DMS79 treated with DMSO at 0.1 percent for 48 hours (cell line): ENCODE data around the gene AQP2.
A peak's percentile ranks its signal among the peaks of the same experiment; 100 is the strongest.

ENCODE experiments used
- DNase-seq: peaks from one replicate; lab custom pipeline; 2025; lab: John Stamatoyannopoulos, UW

AQP2 gene

DNA sequence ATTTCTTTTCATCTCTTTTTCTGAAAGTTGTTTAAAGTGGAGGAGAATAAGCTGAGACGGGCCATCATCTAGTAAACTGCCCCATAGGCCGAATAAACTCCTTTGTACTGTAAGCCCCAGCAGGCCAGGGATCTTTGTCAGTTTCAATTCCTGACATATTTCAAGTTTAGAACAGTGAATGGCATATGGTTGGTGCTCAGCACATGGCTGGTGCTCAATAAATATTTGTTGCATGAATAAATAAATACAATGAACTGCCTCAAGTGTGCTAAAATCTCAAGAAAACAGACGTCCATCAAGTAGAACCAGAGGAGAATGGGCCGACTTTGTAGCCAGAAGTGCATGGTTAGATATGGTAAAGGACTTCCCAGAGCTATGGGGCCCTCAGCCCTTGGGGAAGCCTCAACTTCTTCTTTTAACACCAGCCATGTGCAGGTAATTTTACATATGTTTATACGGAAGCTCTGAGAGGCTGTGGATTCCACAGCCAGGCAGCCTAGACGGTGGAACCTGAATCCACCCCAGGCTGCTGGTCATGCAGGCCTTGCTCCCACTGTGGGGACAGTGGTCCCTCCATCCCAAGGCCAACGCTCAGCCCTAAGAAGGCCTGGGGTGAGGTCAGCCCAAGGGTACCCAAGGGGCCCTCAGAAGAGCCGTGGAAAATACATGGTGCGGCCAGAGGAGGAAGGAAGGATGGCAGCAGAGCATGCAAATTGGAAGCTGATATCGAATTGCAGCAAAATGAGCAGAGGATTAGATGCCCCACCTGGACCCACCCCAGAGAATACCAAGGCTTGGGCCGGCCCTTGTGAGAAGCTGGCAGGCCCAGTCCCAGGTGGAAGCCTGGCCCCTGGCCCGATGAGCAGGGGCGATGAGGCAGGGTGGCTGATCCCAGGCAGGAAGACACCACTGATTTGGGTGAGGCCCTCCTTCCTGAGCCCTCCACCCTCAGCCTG, 8.7 kb upstream of the AQP2 start:
- DNase-seq, result no peak

DNA sequence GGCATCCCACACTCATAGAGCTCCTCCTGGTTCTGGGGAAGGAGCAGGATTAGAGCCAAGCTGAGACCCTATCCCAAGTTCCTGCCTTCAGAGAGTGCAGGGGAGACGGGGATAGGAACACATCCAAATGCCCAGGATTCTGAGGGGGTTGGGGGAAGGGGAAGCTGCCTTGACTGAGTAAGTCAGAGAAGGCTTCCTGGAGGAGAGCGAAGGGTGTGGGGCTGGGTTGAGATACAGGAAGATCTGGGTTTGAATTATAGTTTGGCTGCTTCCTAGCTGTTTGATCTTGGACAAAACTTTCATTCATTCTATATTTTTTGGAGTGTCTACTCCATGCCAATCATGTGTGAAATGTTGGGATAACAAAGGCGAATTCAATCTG, 8.0 kb upstream of the AQP2 start:
- no peak for DNase-seq

GRCh38 chr12:49942921-49943624, 7.5 kb upstream of the AQP2 start:
- no peak for DNase-seq

GRCh38 chr12:49943625-49943960, 6.9 kb upstream of the AQP2 start:
- DNase-seq, result no peak

GRCh38 chr12:49944046-49944445, 6.5 kb upstream of the AQP2 start:
- no peak for DNase-seq

- no peak for DNase-seq
Measured at GRCh38 chr12:49944718-49945117, 5.8 kb upstream of the AQP2 start.

DNA sequence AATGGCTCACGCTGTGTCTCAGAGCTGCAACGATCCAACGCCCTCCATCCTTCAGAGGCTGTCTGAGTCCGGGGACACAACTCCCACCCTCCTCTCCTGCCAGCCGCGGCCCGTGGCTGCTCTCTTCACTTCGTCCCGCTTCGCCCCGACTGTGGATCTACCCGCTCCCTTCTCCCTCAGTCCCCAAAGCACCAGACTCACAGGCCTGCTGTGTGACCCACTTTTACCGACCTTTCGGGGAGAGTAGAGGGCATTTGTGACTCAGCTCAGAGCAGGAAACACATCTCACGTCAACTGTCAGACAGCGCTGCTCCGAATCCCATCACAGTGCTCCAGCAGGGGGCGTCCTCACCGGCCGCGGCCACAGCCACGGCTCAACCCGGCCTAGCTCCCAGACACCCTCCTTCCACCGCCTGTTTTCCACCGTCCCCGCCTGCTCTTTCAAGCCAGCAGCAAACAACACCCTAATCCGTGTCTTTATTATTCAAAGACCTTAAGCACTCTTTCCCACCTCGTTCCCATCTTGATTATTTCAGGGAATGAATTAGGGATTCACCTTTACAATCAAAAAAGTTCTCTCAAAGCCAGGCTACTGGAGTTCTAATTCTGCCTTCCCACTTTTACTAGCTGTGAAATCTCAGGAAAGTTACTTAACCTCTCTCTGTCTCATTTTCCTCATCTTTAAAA, 5.0 kb upstream of the AQP2 start:
- peak; percentile 36 for DNase-seq

- peak; percentile 56 for DNase-seq
Measured at GRCh38 chr12:49946086-49946485, 4.5 kb upstream of the AQP2 start.

DNA sequence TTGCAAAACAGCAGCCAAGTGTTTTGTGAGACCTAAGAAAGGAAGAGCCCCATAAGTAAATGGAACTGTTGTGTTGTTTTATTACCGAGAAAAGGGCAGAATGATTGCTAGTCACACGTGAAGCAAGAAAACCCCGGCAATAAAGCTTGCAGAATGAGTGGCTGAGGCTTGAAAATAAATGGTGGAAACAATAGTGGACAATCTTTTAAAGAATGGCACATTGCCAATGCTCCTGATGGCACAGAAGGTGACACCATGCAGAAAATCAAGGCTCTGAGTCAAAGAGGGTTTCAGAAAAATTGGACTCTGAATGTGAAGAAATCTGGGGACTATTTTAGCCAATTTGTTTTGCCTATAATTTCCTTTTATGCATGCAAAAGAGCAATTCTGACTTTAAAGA, 4.0 kb upstream of the AQP2 start:
- peak; percentile 54 for DNase-seq

DNA sequence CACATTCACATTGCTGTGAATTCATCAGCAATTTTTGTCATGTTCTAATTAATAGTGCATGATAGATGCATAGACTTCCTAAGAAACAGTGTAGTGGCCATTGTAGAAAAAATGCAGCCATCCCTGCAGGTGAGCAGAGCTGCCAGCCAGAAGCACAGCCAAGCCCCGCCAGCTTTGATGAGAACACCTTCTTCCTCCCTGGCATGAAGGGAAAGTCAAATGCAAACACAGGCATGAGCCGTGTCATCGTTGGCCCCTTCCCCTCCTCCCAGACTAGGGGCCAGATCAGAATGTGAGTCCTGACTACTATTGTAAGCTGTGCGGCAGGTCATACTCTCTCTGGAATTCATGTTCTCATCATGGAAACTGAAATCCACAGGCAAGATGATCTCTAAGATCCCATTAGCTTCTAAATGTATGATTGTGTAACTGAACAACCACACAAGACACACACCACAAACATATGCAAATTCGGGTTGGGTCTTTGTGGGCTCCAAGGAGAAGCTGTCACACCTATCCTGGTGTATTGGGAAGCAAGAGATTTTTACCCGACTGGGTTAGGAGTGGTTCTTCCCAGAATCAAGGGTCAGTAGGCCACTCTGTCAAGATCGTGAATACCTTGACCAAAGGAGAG, 2.8 kb upstream of the AQP2 start:
- no peak for DNase-seq

GRCh38 chr12:49948866-49949845, 1.4 kb upstream of the AQP2 start:
- no peak for DNase-seq

GRCh38 chr12:49949866-49950265, 671 bp upstream of the AQP2 start:
- no peak for DNase-seq

- DNase-seq, result no peak
Measured at GRCh38 chr12:49951411-49952240, 1.1 kb downstream of the AQP2 start.

- DNase-seq, result no peak
Measured at GRCh38 chr12:49952391-49953055, 2.0 kb downstream of the AQP2 start.

DNA sequence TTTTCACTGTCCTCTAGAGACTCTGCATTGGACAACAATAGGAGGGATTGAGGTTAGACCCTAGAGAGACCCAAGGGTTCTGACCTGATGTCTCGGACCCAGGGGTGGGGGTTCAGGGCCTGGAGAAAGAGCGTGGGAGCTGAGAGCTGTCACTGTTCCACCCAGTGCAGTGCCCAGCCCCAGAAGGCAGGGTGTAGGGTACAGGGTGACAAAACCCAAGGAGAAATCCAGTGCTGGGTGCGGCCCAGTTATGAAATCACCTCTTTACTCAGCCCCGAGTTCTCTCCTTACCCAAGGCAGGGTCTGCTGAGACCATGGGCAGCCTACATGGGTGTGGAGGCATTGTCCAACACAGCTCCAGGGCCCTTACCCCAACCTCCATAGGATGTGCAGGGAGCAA, 2.6 kb downstream of the AQP2 start:
- DNase-seq, result no peak

DNA sequence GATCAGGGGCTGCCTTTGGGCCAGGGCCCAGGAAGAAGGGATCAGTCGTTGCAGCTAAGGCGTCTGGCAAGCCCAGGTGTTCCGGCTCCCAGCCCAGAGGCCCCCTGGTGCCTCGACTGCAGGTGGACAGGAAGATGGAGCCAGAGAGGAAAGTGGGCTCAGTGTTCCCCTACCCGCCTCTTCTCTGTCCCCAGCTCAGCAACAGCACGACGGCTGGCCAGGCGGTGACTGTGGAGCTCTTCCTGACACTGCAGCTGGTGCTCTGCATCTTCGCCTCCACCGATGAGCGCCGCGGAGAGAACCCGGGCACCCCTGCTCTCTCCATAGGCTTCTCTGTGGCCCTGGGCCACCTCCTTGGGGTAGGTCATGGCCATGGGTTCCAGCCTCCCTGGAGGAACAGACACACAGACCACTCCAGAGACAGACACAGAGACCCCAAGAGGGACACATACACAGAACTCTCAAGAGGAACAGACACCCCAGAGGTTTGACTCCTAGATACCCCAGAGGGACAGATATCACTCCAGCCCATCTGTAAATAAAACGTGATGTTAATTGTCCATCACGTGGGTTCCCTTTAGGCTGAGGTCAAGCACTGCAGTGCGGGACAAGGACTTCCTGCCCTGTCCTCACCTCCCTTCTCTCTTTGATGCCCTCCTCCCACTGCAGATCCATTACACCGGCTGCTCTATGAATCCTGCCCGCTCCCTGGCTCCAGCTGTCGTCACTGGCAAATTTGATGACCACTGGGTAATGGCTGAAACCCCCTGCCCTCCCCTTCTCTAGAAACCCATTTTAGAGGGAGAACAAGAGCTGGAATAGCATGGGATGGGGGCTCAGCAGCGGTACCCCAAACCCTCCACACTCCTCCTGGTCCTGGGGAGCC, 3.7 kb downstream of the AQP2 start:
- DNase-seq, result no peak

DNA sequence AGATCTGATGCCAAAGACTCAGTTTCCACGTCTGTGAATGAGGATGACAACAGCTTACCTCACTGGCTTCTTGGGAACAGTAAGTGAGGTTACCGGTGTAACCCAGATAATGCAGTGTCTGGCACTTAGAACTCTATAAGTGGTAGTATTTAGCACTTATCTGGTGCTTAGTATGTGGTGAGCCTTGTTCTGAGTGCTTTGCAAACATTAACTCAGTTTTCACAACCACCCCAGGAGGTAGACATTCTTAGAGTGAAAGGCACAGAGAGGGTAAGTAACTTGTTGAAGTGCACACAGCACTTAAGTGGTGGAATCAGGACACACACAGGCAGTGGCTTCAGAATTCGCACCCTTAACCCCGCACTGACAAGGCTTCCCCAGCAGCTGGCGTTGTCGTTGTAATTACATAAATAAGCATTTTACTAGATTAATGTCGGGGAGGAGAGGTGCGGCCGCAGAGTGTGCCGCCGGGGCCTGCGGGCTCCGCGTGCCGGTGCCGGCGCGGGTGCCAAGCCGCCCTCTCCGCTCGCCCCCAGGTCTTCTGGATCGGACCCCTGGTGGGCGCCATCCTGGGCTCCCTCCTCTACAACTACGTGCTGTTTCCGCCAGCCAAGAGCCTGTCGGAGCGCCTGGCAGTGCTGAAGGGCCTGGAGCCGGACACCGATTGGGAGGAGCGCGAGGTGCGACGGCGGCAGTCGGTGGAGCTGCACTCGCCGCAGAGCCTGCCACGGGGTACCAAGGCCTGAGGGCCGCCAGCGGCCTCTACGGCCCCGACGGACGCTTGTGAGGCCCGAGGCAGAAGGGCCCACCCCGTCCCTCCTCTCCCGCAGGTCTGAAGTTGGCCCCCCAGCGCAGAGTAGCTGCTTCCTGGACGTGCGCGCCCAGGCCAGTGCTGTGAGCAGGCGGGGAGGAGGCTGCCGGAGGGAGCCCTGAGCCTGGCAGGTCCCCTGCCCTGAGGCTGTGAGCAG, 4.6 kb downstream of the AQP2 start:
- DNase-seq, result no peak
